WTC11 (cell line): ENCODE measurements around the gene IFNA21.
"Not testable (repeated sequence)": the region's sequence is repeated elsewhere in the genome, so short reads cannot be mapped to it uniquely, and the experiment has no call there.

Experiments used
- AFF4 ChIP-seq: sonication (generic); formaldehyde crosslinking; IDR thresholded peaks from 2 replicates; pipeline ENCODE4 v1.8.1; 2023; ENCODE audit warnings: mild to moderate bottlenecking, missing genetic modification reagents, borderline replicate concordance
- GTF2I ChIP-seq: fragments of 250-450 bp; sonication (Bioruptor Pico); conservative IDR thresholded peaks from 2 replicates; pipeline ENCODE4 v1.4.0; 2021; ENCODE audit warnings: mild to moderate bottlenecking
- JUN ChIP-seq: sonication (generic); formaldehyde crosslinking; IDR thresholded peaks from 2 replicates; pipeline ENCODE4 v1.8.0; 2023; ENCODE audit warnings: mild to moderate bottlenecking, missing genetic modification reagents
- PREB ChIP-seq: sonication (generic); formaldehyde crosslinking; IDR thresholded peaks from 2 replicates; pipeline ENCODE4 v1.8.1; 2022; ENCODE audit warnings: mild to moderate bottlenecking, missing genetic modification reagents, moderate library complexity, borderline replicate concordance

GRCh38 chr9:21212160-21212559, 45.7 kb upstream of the IFNA21 start:
- not testable (repeated sequence) for TF ChIP-seq PREB; JUN; AFF4 (CRISPR knock-in tag); GTF2I (CRISPR knock-in tag)
